Left lung (tissue), 10 donors: ENCODE data around the gene PRKCE. TPM values are rescaled to one million over a fixed set of nuclear protein-coding genes. Genes with fewer than 3 reads are reported as not detected.

Source experiments
- ATAC-seq: fragments of 200-7000 bp; cut with Tn5 transposase; one replicate; pipeline ENCODE4 v1.9.1; 2020; ENCODE audit warnings: moderate library complexity
- DNase-seq, 4 donors: peaks; one replicate each; pipeline ENCODE4 v3.0.0-alpha.2; 2013 to 2020
- H3K27ac ChIP-seq, 2 donors: fragments of 200-600 bp; sonication (generic) in 1 of 2; one replicate each; pipeline versions ENCODE4 v1.5.0 to v1.8.0; 2020 to 2021
- H3K27me3 ChIP-seq, 2 donors: fragments of 200-600 bp; sonication (generic) in 1 of 2; one replicate each; pipeline versions ENCODE4 v1.5.0 to v1.8.0; 2020 to 2021
- H3K36me3 ChIP-seq, 2 donors: fragments of 200-600 bp; sonication (generic) in 1 of 2; one replicate each; pipeline versions ENCODE4 v1.5.0 to v1.8.0; 2020 to 2021
- H3K4me1 ChIP-seq, 2 donors: fragments of 200-600 bp; one replicate each; pipeline ENCODE4 v1.8.0; 2021
- H3K4me3 ChIP-seq, 2 donors: fragments of 200-600 bp; sonication (generic) in 1 of 2; one replicate each; pipeline versions ENCODE4 v1.5.0 to v1.8.0; 2020 to 2021; ENCODE audit warnings: mild to moderate bottlenecking in 1 of 2
- H3K9me3 ChIP-seq, 2 donors: fragments of 200-600 bp; sonication (generic) in 1 of 2; one replicate each; pipeline versions ENCODE4 v1.5.0 to v1.8.0; 2020 to 2021
- CTCF ChIP-seq, 2 donors: fragments of 200-600 bp; sonication (generic) in 1 of 2; IDR thresholded peaks; one replicate each; pipeline versions ENCODE4 v1.5.0 to v1.8.0; 2021; ENCODE audit warnings: antibody characterized with exemption in 2 of 2
- intact Hi-C, 2 donors: fragments of 100-400 bp; cut with DNase I; formaldehyde crosslinking; loops; one replicate each; pipeline versions ENCODE4 v1.11.2 to v1.14.2; 2022
- polyA plus RNA-seq, 6 donors: library from polyadenylated mRNA; unstranded; fragments of 120-200 nt; gene quantifications; one replicate each; pipeline ENCODE4 v1.2.1, GENCODE V29; 2013; ENCODE audit not compliant: insufficient read length in 6 of 6
- total RNA-seq, 2 donors: library from RNA; stranded (reverse); fragmentation: NEBNext Ultra II Directional; extraction: Animal tissue kit (Norgen Biotek cat#: 25700); gene quantifications; one replicate each; pipeline ENCODE4 v1.2.1, GENCODE V29; 2021
- donor health status: DM: no; HTN: yes; CAD: no.
- donor health status: DM: no; HTN: no; CAD: no.

PRKCE gene
- total and polyA plus RNA-seq, 8 donors = 12.0 to 56.9 (median 14.7) TPM

GRCh38 chr2:45631319-45631718, 20.2 kb upstream of the PRKCE start:
- H3K9me3 ChIP-seq = no peaks in the 10 kb centered on the region
- H3K27me3 ChIP-seq = no peaks in the 10 kb centered on the region
- no peak overlapping the region for H3K27ac ChIP-seq
- no peak for TF ChIP-seq CTCF (IDR thresholded peaks at IDR 0.05)
- ATAC-seq = no peak
- DNase-seq = no peak
- no peaks in the 10 kb centered on the region for H3K4me1 ChIP-seq
- H3K36me3 ChIP-seq = no peaks in the 10 kb centered on the region
- no peak overlapping the region for H3K4me3 ChIP-seq
- intact Hi-C loops = no loop called here

GRCh38 chr2:45631955-45632354, 19.5 kb upstream of the PRKCE start:
- Histone ChIP-seq H3K27ac (no peak overlapping the region), H3K9me3 (no peaks in the 10 kb centered on the region), H3K4me1 (no peaks in the 10 kb centered on the region), H3K36me3 (no peaks in the 10 kb centered on the region), H3K4me3 (no peak overlapping the region), H3K27me3 (no peaks in the 10 kb centered on the region)
- ATAC-seq = no peak
- TF ChIP-seq CTCF (IDR thresholded peaks at IDR 0.05) = no peak
- intact Hi-C loops = no loop called here
- no peak for DNase-seq

GRCh38 chr2:45634223-45634622, 17.3 kb upstream of the PRKCE start:
- no peaks in the 10 kb centered on the region for H3K9me3 ChIP-seq
- no peaks in the 10 kb centered on the region for H3K27me3 ChIP-seq
- intact Hi-C loops = no loop called here
- H3K4me1 ChIP-seq = no peaks in the 10 kb centered on the region
- H3K27ac ChIP-seq = no peak overlapping the region
- H3K4me3 ChIP-seq = no peak overlapping the region
- TF ChIP-seq CTCF (IDR thresholded peaks at IDR 0.05) = no peak
- H3K36me3 ChIP-seq = no peaks in the 10 kb centered on the region
- ATAC-seq = no peak
- no peak for DNase-seq

GRCh38 chr2:45636008-45636407, 15.5 kb upstream of the PRKCE start:
- Histone ChIP-seq H3K4me1 (no peaks in the 10 kb centered on the region), H3K4me3 (no peak overlapping the region), H3K27me3 (no peaks in the 10 kb centered on the region), H3K27ac (no peak overlapping the region), H3K36me3 (no peaks in the 10 kb centered on the region), H3K9me3 (no peaks in the 10 kb centered on the region)
- no peak for ATAC-seq
- intact Hi-C loops = no loop called here
- no peak for TF ChIP-seq CTCF (IDR thresholded peaks at IDR 0.05)
- DNase-seq = no peak

- intact Hi-C loops = no loop called here
- DNase-seq (no peak), ATAC-seq (peak; percentile 21)
- TF ChIP-seq CTCF (IDR thresholded peaks at IDR 0.05) = no peak
- H3K9me3 ChIP-seq = no peaks in the 10 kb centered on the region
- no peaks in the 10 kb centered on the region for H3K36me3 ChIP-seq
- H3K4me1 ChIP-seq = no peaks in the 10 kb centered on the region
- peaks cover 0 to 5% of the 10 kb centered on the region in 2 donors for H3K27me3 ChIP-seq
- no peak overlapping the region for H3K27ac ChIP-seq
- H3K4me3 ChIP-seq = no peak overlapping the region
These were observed 14.0 kb upstream of the PRKCE start for GRCh38 chr2:45637440-45637839.
